GM12878 (cell line): ENCODE results near the gene LZTFL1. TPM values are rescaled to one million over a fixed set of nuclear protein-coding genes. Genes with fewer than 3 reads are reported as not detected.
A peak's percentile ranks its signal among the peaks of the same experiment; 100 is the strongest.

Experiments used
- CBX5 ChIP-seq: sonication (generic); IDR thresholded peaks from 2 replicates; pipeline ENCODE4 v1.6.1; 2016; ENCODE audit warnings: low read depth, moderate library complexity, mild to moderate bottlenecking, inconsistent platforms
- CEBPB ChIP-seq, 2 experiments: fragments of 150-350 bp in 1 of 2; IDR thresholded peaks; 2 replicates each; pipeline ENCODE4 v1.6.1; 2012 to 2014; ENCODE audit warnings: low read depth in 2 of 2, low read length in 2 of 2, borderline replicate concordance in 1 of 2, inconsistent platforms in 1 of 2
- ETV6 ChIP-seq, 2 experiments: fragments of 450-650 bp in 1 of 2; IDR thresholded peaks in 1 of 2; conservative IDR thresholded peaks in 1 of 2; 2 replicates each; pipeline ENCODE4 v1.6.1; 2014; ENCODE audit warnings: antibody characterized with exemption in 1 of 2, borderline replicate concordance in 1 of 2, low read depth in 1 of 2, mild to moderate bottlenecking in 1 of 2, moderate library complexity in 1 of 2
- FOXM1 ChIP-seq: IDR thresholded peaks from 2 replicates; pipeline ENCODE4 v1.6.1; 2012; ENCODE audit warnings: low read depth, mild to moderate bottlenecking, inconsistent platforms, low read length, moderate library complexity
- GABPA ChIP-seq: IDR thresholded peaks from 2 replicates; pipeline ENCODE4 v1.6.1; 2014; ENCODE audit warnings: antibody characterized with exemption, low read depth, mild to moderate bottlenecking, inconsistent platforms
- IKZF2 ChIP-seq, 2 experiments: fragments of 450-650 bp; IDR thresholded peaks; 2 replicates each; pipeline ENCODE4 v1.6.1; 2017; ENCODE audit warnings: mild to moderate bottlenecking in 2 of 2, moderate library complexity in 2 of 2
- MEF2B ChIP-seq: fragments of 450-650 bp; IDR thresholded peaks from 2 replicates; pipeline ENCODE4 v1.6.1; 2018; ENCODE audit warnings: mild to moderate bottlenecking, moderate library complexity; ENCODE audit not compliant: partially characterized antibody, poor library complexity, severe bottlenecking
- MTA2 ChIP-seq: fragments of 450-650 bp; IDR thresholded peaks from 2 replicates; pipeline ENCODE4 v1.6.1; 2016; ENCODE audit warnings: low read depth, mild to moderate bottlenecking, moderate library complexity
- MTA3 ChIP-seq: IDR thresholded peaks from 2 replicates; pipeline ENCODE4 v1.6.1; 2012; ENCODE audit warnings: low read length, inconsistent platforms, borderline replicate concordance
- PAX8 ChIP-seq: fragments of 450-650 bp; IDR thresholded peaks from 2 replicates; pipeline ENCODE4 v1.6.1; 2017; ENCODE audit warnings: mild to moderate bottlenecking, moderate library complexity
- TBL1XR1 ChIP-seq: IDR thresholded peaks from 2 replicates; pipeline ENCODE4 v1.6.1; 2012; ENCODE audit warnings: low read depth, low read length, improper control_type of control experiment
- TCF7 ChIP-seq: IDR thresholded peaks from 2 replicates; pipeline ENCODE4 v1.6.1; 2014; ENCODE audit warnings: antibody characterized with exemption, borderline replicate concordance
- USF2 ChIP-seq: IDR thresholded peaks from 2 replicates; pipeline ENCODE4 v1.6.1; 2011; ENCODE audit warnings: low read depth, low read length, improper control_type of control experiment, borderline replicate concordance
- ZBED1 ChIP-seq: IDR thresholded peaks from 2 replicates; pipeline ENCODE4 v1.6.1; 2016; ENCODE audit warnings: borderline replicate concordance
- polyA plus RNA-seq, 11 experiments: library from polyadenylated mRNA; depleted of rRNA in 4 of 11; unstranded in 6 of 11; stranded (reverse) in 5 of 11; fragments of >200 nt; fragmentation: Nextera tagmentation in 4 of 11; fragmentation: Illumina TruSeq in 1 of 11; extraction: Ambion mirVana in 4 of 11; extraction: Trizol in 1 of 11; gene quantifications; 1 replicate in 1 of 11; 2 replicates in 10 of 11; pipeline versions ENCODE4 v1.2.1 to v1.2.3, GENCODE V29; 2011 to 2016; ENCODE audit warnings: inconsistent platforms in 2 of 11, missing spikeins in 2 of 11, low read depth in 1 of 11
- total RNA-seq, 4 experiments: library from RNA; depleted of rRNA in 3 of 4; stranded (reverse); fragments of >200 nt in 3 of 4; fragmentation: Illumina TruSeq in 1 of 4; extraction: Trizol in 1 of 4; gene quantifications; 2 replicates each; pipeline versions ENCODE4 v1.2.1 to v1.2.3, GENCODE V29; 2013 to 2021
- TF ChIP-seq, protein P1 (sequence below): IDR thresholded peaks from 2 replicates; pipeline ENCODE4 v1.6.1; 2011; ENCODE audit warnings: borderline replicate concordance, low read depth, mild to moderate bottlenecking, moderate library complexity, low read length; ENCODE audit not compliant: insufficient read depth, poor library complexity, severe bottlenecking
- TF ChIP-seq, protein P2 (sequence below): fragments of 450-650 bp; formaldehyde crosslinking; IDR thresholded peaks from 2 replicates; pipeline ENCODE4 v1.4.0; 2022; ENCODE audit warnings: mild to moderate bottlenecking, moderate library complexity
- TF ChIP-seq, protein P3 (sequence below): fragments of 450-650 bp; IDR thresholded peaks from 2 replicates; pipeline ENCODE4 v1.6.1; 2017; ENCODE audit warnings: mild to moderate bottlenecking, low read depth, inconsistent platforms; ENCODE audit not compliant: poor library complexity, severe bottlenecking
- TF ChIP-seq, protein P4 (sequence below): fragments of 450-650 bp; formaldehyde crosslinking; IDR thresholded peaks from 2 replicates; pipeline ENCODE4 v1.5.0; 2022; ENCODE audit warnings: mild to moderate bottlenecking, missing genetic modification characterization

The LZTFL1 gene
- total and polyA plus RNA-seq, 10 of the 15 experiments (the other 5 are each of a cell fraction or from before 2014, with no cell fraction given): 9.8 to 74.1 (median 11.9) TPM

DNA sequence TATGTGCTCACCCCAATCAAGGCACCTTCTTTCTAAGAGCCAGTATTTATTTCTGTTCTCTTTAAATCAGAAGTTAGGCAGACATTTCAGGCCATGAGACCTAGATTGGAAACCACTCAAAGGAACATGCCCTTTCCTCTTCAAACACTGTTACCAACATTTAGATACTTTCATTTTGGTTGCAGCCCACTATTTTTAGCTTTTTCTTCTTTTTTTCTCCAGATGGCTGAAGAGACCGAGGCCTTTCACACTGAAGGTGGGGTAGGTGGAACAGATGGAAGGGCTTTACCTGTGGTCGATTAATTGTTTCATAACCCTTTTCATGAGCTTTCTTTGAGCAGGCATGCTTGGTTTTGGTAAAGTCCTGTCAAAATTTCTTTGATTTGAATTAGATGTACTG lies 10.9 kb upstream of the LZTFL1 start (continued):
- TF ChIP-seq, protein P1, sequence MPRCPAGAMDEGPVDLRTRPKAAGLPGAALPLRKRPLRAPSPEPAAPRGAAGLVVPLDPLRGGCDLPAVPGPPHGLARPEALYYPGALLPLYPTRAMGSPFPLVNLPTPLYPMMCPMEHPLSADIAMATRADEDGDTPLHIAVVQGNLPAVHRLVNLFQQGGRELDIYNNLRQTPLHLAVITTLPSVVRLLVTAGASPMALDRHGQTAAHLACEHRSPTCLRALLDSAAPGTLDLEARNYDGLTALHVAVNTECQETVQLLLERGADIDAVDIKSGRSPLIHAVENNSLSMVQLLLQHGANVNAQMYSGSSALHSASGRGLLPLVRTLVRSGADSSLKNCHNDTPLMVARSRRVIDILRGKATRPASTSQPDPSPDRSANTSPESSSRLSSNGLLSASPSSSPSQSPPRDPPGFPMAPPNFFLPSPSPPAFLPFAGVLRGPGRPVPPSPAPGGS: peak; percentile 65
- TF ChIP-seq ETV6 (conservative IDR thresholded peaks at IDR 0.05 in 1 of 2, IDR thresholded peaks at IDR 0.05 in 1 of 2; ENCODE audit: borderline replicate concordance in 1 of 2, low read depth in 1 of 2) (peak in 1 of 2 experiments; percentile 53; a peak in 1 of 4 replicates), ZBED1 (no peak), USF2 (no peak), GABPA (0 out of 2 replicates have a peak, but pooled peaks have one; percentile 25), TCF7 (peak; percentile 29; the same call in 1 of the 2 replicates), PAX8 (no peak), TBL1XR1 (0 out of 2 replicates have a peak, but pooled peaks have one; percentile 66), CBX5 (peak; percentile 51; the same call in 1 of the 2 replicates), IKZF2 (IDR thresholded peaks at IDR 0.05) (peak; percentile 22 to 39; a peak in 2 of 4 replicates), CEBPB (IDR thresholded peaks at IDR 0.05; ENCODE audit: borderline replicate concordance in 1 of 2, low read depth in 2 of 2, low read length in 2 of 2) (peak in 1 of 2 experiments; percentile 59; a peak in 1 of 4 replicates), MTA2 (0 out of 2 replicates have a peak, but pooled peaks have one; percentile 22), FOXM1 (peak; percentile 89), MEF2B (peak; percentile 76), MTA3 (peak; percentile 85; the same call in 1 of the 2 replicates)
- TF ChIP-seq, protein P2, sequence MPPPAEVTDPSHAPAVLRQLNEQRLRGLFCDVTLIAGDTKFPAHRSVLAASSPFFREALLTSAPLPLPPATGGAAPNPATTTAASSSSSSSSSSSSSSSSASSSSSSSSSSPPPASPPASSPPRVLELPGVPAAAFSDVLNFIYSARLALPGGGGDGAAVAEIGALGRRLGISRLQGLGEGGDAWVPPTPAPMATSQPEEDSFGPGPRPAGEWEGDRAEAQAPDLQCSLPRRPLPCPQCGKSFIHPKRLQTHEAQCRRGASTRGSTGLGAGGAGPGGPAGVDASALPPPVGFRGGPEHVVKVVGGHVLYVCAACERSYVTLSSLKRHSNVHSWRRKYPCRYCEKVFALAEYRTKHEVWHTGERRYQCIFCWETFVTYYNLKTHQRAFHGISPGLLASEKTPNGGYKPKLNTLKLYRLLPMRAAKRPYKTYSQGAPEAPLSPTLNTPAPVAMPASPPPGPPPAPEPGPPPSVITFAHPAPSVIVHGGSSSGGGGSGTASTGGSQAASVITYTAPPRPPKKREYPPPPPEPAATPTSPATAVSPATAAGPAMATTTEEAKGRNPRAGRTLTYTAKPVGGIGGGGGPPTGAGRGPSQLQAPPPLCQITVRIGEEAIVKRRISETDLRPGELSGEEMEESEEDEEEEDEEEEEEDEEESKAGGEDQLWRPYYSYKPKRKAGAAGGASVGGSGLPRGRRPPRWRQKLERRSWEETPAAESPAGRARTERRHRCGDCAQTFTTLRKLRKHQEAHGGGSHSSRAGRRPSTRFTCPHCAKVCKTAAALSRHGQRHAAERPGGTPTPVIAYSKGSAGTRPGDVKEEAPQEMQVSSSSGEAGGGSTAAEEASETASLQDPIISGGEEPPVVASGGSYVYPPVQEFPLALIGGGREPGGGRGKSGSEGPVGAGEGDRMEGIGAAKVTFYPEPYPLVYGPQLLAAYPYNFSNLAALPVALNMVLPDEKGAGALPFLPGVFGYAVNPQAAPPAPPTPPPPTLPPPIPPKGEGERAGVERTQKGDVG (CRISPR knock-in tag): no peak
- TF ChIP-seq, protein P3, sequence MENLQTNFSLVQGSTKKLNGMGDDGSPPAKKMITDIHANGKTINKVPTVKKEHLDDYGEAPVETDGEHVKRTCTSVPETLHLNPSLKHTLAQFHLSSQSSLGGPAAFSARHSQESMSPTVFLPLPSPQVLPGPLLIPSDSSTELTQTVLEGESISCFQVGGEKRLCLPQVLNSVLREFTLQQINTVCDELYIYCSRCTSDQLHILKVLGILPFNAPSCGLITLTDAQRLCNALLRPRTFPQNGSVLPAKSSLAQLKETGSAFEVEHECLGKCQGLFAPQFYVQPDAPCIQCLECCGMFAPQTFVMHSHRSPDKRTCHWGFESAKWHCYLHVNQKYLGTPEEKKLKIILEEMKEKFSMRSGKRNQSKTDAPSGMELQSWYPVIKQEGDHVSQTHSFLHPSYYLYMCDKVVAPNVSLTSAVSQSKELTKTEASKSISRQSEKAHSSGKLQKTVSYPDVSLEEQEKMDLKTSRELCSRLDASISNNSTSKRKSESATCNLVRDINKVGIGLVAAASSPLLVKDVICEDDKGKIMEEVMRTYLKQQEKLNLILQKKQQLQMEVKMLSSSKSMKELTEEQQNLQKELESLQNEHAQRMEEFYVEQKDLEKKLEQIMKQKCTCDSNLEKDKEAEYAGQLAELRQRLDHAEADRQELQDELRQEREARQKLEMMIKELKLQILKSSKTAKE: peak; percentile 48
- TF ChIP-seq, protein P4, sequence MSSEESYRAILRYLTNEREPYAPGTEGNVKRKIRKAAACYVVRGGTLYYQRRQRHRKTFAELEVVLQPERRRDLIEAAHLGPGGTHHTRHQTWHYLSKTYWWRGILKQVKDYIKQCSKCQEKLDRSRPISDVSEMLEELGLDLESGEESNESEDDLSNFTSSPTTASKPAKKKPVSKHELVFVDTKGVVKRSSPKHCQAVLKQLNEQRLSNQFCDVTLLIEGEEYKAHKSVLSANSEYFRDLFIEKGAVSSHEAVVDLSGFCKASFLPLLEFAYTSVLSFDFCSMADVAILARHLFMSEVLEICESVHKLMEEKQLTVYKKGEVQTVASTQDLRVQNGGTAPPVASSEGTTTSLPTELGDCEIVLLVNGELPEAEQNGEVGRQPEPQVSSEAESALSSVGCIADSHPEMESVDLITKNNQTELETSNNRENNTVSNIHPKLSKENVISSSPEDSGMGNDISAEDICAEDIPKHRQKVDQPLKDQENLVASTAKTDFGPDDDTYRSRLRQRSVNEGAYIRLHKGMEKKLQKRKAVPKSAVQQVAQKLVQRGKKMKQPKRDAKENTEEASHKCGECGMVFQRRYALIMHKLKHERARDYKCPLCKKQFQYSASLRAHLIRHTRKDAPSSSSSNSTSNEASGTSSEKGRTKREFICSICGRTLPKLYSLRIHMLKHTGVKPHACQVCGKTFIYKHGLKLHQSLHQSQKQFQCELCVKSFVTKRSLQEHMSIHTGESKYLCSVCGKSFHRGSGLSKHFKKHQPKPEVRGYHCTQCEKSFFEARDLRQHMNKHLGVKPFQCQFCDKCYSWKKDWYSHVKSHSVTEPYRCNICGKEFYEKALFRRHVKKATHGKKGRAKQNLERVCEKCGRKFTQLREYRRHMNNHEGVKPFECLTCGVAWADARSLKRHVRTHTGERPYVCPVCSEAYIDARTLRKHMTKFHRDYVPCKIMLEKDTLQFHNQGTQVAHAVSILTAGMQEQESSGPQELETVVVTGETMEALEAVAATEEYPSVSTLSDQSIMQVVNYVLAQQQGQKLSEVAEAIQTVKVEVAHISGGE (CRISPR knock-in tag): no peak
